GM23338 (cell line): Measurements from ENCODE around the gene ANKRD1. TPM values are rescaled to one million over a fixed set of nuclear protein-coding genes. Genes with fewer than 3 reads are reported as not detected.

Experiments used
- ATAC-seq: fragments of 200-7000 bp; cut with Tn5 transposase; 3 replicates; pipeline ENCODE4 v1.9.1; 2020
- DNase-seq: peaks from one replicate; pipeline ENCODE4 v3.0.0-alpha.2; 2015; ENCODE audit warnings: low spot score
- H2AFZ ChIP-seq: fragments of 200-600 bp; sonication (generic); 2 replicates; pipeline ENCODE4 v1.8.0; 2016; ENCODE audit warnings: antibody characterized with exemption, mild to moderate bottlenecking, moderate library complexity
- H3F3A ChIP-seq: fragments of 200-600 bp; sonication (generic); replicated peaks from 2 replicates; pipeline ENCODE4 v1.8.0; 2017; ENCODE audit warnings: antibody characterized with exemption, mixed run types, low read depth
- H3K27ac ChIP-seq: fragments of 200-600 bp; sonication (generic); 2 replicates; pipeline ENCODE4 v1.6.1; 2016; ENCODE audit warnings: low read depth
- H3K27me3 ChIP-seq: fragments of 200-600 bp; sonication (generic); 2 replicates; pipeline ENCODE4 v1.8.0; 2016; ENCODE audit warnings: mild to moderate bottlenecking, mixed run types, moderate library complexity; ENCODE audit not compliant: insufficient read depth
- H3K36me3 ChIP-seq: fragments of 200-600 bp; sonication (generic); 2 replicates; pipeline ENCODE4 v1.8.0; 2016; ENCODE audit warnings: mild to moderate bottlenecking; ENCODE audit not compliant: insufficient read depth
- H3K4me1 ChIP-seq: fragments of 200-600 bp; sonication (generic); 2 replicates; pipeline ENCODE4 v1.8.0; 2016; ENCODE audit warnings: mild to moderate bottlenecking, moderate library complexity; ENCODE audit not compliant: insufficient read depth
- H3K4me2 ChIP-seq: fragments of 200-600 bp; sonication (generic); 2 replicates; pipeline ENCODE4 v1.7.1; 2017; ENCODE audit warnings: mixed run types
- H3K4me3 ChIP-seq: fragments of 200-600 bp; sonication (generic); 2 replicates; pipeline ENCODE4 v1.6.1; 2016; ENCODE audit warnings: mixed run types
- H3K79me2 ChIP-seq: fragments of 200-600 bp; sonication (generic); replicated peaks from 2 replicates; pipeline ENCODE4 v1.8.0; 2017; ENCODE audit warnings: mild to moderate bottlenecking; ENCODE audit not compliant: insufficient read depth
- H3K9me2 ChIP-seq: fragments of 200-600 bp; sonication (generic); 2 replicates; pipeline ENCODE4 v1.8.0; 2017; ENCODE audit not compliant: insufficient read depth
- H4K20me1 ChIP-seq: fragments of 200-600 bp; sonication (generic); replicated peaks from 2 replicates; pipeline ENCODE4 v1.8.0; 2017; ENCODE audit warnings: mild to moderate bottlenecking; ENCODE audit not compliant: insufficient read depth
- H3K27ac Mint-ChIP-seq: 2 replicates; pipeline ENCODE4 v1.8.0; 2020; ENCODE audit warnings: inconsistent platforms, mild to moderate bottlenecking, moderate library complexity, mixed read lengths
- H3K27me3 Mint-ChIP-seq: 3 replicates; pipeline ENCODE4 v1.8.0; 2022; ENCODE audit warnings: low read depth, mild to moderate bottlenecking, moderate library complexity, mixed read lengths, inconsistent platforms; ENCODE audit not compliant: insufficient read depth, poor library complexity
- H3K36me3 Mint-ChIP-seq: 3 replicates; pipeline ENCODE4 v1.8.0; 2021; ENCODE audit warnings: low read depth, mild to moderate bottlenecking, inconsistent platforms, moderate library complexity, mixed read lengths
- H3K4me1 Mint-ChIP-seq: 3 replicates; pipeline ENCODE4 v1.8.0; 2020; ENCODE audit warnings: mild to moderate bottlenecking, inconsistent platforms, mixed read lengths
- H3K4me3 Mint-ChIP-seq: 3 replicates; pipeline ENCODE4 v1.8.0; 2021; ENCODE audit warnings: moderate library complexity, mild to moderate bottlenecking, inconsistent platforms, mixed read lengths
- H3K9me3 Mint-ChIP-seq: 3 replicates; pipeline ENCODE4 v1.8.0; 2020; ENCODE audit warnings: moderate library complexity, mild to moderate bottlenecking, inconsistent platforms, mixed read lengths
- CREB1 ChIP-seq: fragments of 250-450 bp; sonication (Bioruptor Pico); IDR thresholded peaks from 2 replicates; pipeline ENCODE4 v1.5.0; 2020; ENCODE audit warnings: low read depth, mild to moderate bottlenecking, moderate library complexity
- CTCF ChIP-seq, 2 experiments: fragments of 200-600 bp in 1 of 2; sonication (generic) in 1 of 2; conservative IDR thresholded peaks; 2 replicates each; pipeline versions ENCODE4 v1.5.1 to v1.6.1; 2016 to 2017; ENCODE audit warnings: antibody characterized with exemption in 2 of 2, low read depth in 2 of 2, mild to moderate bottlenecking in 2 of 2, moderate library complexity in 1 of 2
- ETS1 ChIP-seq: IDR thresholded peaks from 2 replicates; pipeline ENCODE4 v1.6.1; 2016; ENCODE audit warnings: antibody characterized with exemption
- EZH2 ChIP-seq: fragments of 200-600 bp; sonication (generic); IDR thresholded peaks from one replicate; pipeline ENCODE4 v1.8.0; 2017; ENCODE audit warnings: antibody characterized with exemption, mild to moderate bottlenecking, low read depth; ENCODE audit not compliant: unreplicated experiment
- EZH2phosphoT487 ChIP-seq: fragments of 200-600 bp; sonication (generic); IDR thresholded peaks from one replicate; pipeline ENCODE4 v1.8.1; 2018; ENCODE audit warnings: antibody characterized with exemption; ENCODE audit not compliant: unreplicated experiment
- JUNB ChIP-seq: IDR thresholded peaks from one replicate; pipeline ENCODE4 v1.6.1; 2016; ENCODE audit warnings: antibody characterized with exemption; ENCODE audit not compliant: unreplicated experiment
- NANOG ChIP-seq: IDR thresholded peaks from 2 replicates; pipeline ENCODE4 v1.6.1; 2016; ENCODE audit warnings: antibody characterized with exemption, borderline replicate concordance
- POLR2AphosphoS5 ChIP-seq: IDR thresholded peaks from 2 replicates; pipeline ENCODE4 v1.6.1; 2016; ENCODE audit warnings: antibody characterized with exemption, low read depth
- REST ChIP-seq: IDR thresholded peaks from one replicate; pipeline ENCODE4 v1.6.1; 2018; ENCODE audit warnings: antibody characterized with exemption; ENCODE audit not compliant: unreplicated experiment
- STAT1 ChIP-seq: IDR thresholded peaks from one replicate; pipeline ENCODE4 v1.6.1; 2016; ENCODE audit warnings: antibody characterized with exemption; ENCODE audit not compliant: unreplicated experiment
- ZNF114 ChIP-seq: fragments of 250-450 bp; sonication (Bioruptor Pico); IDR thresholded peaks from 2 replicates; pipeline ENCODE4 v1.5.0; 2020; ENCODE audit warnings: mild to moderate bottlenecking, moderate library complexity
- ZNF331 ChIP-seq: fragments of 250-450 bp; sonication (Bioruptor Pico); IDR thresholded peaks from 2 replicates; pipeline ENCODE4 v1.5.0; 2020; ENCODE audit warnings: low read depth, mild to moderate bottlenecking, moderate library complexity
- ZNF462 ChIP-seq: fragments of 250-450 bp; sonication (Bioruptor Pico); IDR thresholded peaks from 2 replicates; pipeline ENCODE4 v1.5.0; 2020; ENCODE audit warnings: mild to moderate bottlenecking, moderate library complexity
- polyA plus RNA-seq: library from polyadenylated mRNA; unstranded; fragments of >200 nt; fragmentation: Nextera tagmentation; extraction: Ambion mirVana; gene quantifications from 2 replicates; pipeline ENCODE4 v1.2.1, GENCODE V29; 2016
- total RNA-seq: library from RNA; depleted of rRNA; stranded (reverse); fragments of >200 nt; shearing (Covaris generic); gene quantifications from 2 replicates; pipeline ENCODE4 v1.2.3, GENCODE V29; 2014

ANKRD1 gene
- total and polyA plus RNA-seq, 2 experiments from 2014 or later = 0.10 TPM; not detected in 1

DNA sequence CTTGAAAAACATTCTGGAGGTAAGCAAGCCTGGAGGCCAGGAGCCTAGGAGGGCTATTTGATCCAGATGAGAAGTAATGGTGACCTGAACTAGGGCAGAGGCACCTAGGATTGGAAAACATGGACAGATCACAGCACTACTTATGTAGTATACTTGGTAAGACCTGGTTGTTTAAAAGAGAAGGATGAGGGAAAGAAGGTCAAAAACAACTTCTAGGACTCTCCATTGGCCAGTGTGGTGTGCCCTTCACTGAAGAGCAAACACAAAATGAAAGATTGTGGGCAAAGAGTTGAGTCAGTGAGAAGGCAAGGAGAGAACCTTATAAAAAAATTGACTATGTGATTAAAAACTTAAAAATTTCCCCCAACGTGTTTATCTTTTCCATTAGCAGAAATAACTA, 14.3 kb downstream of the ANKRD1 start:
- Histone ChIP-seq H2AFZ (no peak overlapping the region), H3K36me3 (no peaks in the 10 kb centered on the region), H3K27me3 (peaks cover 12% of the 10 kb centered on the region; the same call in 1 of the 2 replicates), H3K79me2 (no peaks in the 10 kb centered on the region), H3K4me1 (no peaks in the 10 kb centered on the region), H3K4me3 (no peak overlapping the region), H3K4me2 (no peak overlapping the region), H4K20me1 (no peaks in the 10 kb centered on the region), H3K9me2 (no peaks in the 10 kb centered on the region), H3K27ac (no peak overlapping the region), H3F3A (no peaks in the 10 kb centered on the region)
- DNase-seq (no peak), ATAC-seq (no peak)
- peaks cover 12% of the 10 kb centered on the region for H3K27me3 Mint-ChIP-seq
- H3K27ac Mint-ChIP-seq = no peak overlapping the region
- no peaks in the 10 kb centered on the region; the same call in 2 of the 3 replicates for H3K4me1 Mint-ChIP-seq
- peaks cover 28% of the 10 kb centered on the region; the same call in 2 of the 3 replicates for H3K36me3 Mint-ChIP-seq
- no peak overlapping the region for H3K4me3 Mint-ChIP-seq
- TF ChIP-seq EZH2phosphoT487 = no peak
- no peak for TF ChIP-seq REST
- no peak for TF ChIP-seq NANOG
- no peak for TF ChIP-seq EZH2
- TF ChIP-seq STAT1 = no peak
- TF ChIP-seq CTCF (conservative IDR thresholded peaks at IDR 0.05; ENCODE audit: low read depth in 2 of 2) = no peak
- TF ChIP-seq POLR2AphosphoS5 = no peak
- no peak for TF ChIP-seq JUNB
- no peak for TF ChIP-seq ZNF114 (CRISPR knock-in tag)
- TF ChIP-seq CREB1 (CRISPR knock-in tag) = no peak
- no peak for TF ChIP-seq ETS1
- TF ChIP-seq ZNF462 (CRISPR knock-in tag) = no peak
- TF ChIP-seq ZNF331 = no peak
- peaks cover 17% of the 10 kb centered on the region; the same call in 2 of the 3 replicates for H3K9me3 Mint-ChIP-seq
